ENCODE data around the gene USP9X. TPM values are rescaled to one million over a fixed set of nuclear protein-coding genes. Genes with fewer than 3 reads are reported as not detected.

The USP9X gene
- total and polyA plus RNA-seq, 9 of the 15 experiments (the other 6 are each of a cell fraction or from before 2014, with no cell fraction given): 10.9 to 47.8 (median 29.5) TPM

DNA sequence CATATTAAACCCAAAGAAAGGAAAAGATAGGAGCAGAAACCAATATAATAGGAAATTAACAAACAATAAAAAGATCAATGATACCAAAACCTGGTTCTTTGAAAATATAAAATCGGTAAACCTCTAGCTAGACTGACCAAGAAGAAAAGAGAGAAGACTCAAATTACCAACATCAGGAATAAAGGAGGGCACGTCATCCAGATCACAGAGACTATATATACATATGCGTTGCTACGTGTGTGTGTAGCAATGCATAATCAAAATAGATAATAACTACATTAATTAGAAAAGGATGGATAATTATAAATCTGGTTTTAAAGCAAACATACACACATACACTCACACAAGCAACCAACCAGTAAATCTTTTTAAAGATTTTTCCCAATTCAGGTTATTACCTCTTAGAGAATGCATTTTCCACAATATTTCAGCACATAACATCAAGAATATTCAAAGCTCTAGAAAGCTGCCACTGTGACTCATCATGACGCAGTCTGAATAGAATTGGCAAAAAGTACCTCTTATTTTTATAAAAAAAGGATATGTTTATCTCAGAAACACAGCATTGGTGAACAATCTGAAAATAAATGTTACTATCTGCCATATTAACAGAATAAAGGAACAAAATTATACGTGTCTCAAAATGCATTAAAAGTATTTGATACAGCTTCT is 41.4 kb upstream of the USP9X start:
- BruUV-seq (replicated peaks): no TSS peak
- peak overlapping the region; percentile 52; the same call in 1 of the 2 replicates for H3K4me2 ChIP-seq (ENCODE audit: insufficient read depth, low read length)
- 30% methylated on average over 6 of the region's 6 CpGs for WGBS (ENCODE audit: insufficient coverage, low coverage, missing lambda C conversion rate)

More for the DNA sequence above, 41.4 kb upstream of the USP9X start:
- Histone ChIP-seq H3K4me3 (no peak overlapping the region), H4K20me1 (replicated peaks; ENCODE audit: control insufficient read depth, insufficient read depth, low read length) (no peaks in the 10 kb centered on the region), H2AFZ (ENCODE audit: low read depth, low read length) (peak overlapping the region; percentile 91), H3K79me2 (ENCODE audit: control insufficient read depth, insufficient read depth, low read length) (no peaks in the 10 kb centered on the region), H3K27ac (ENCODE audit: extremely low read depth, low read depth, low read length) (peak overlapping the region; percentile 56; the same call in 2 of the 3 replicates), H3K9me1 (ENCODE audit: control insufficient read depth, insufficient read depth, low read length) (no peaks in the 10 kb centered on the region), H3K36me3 (ENCODE audit: control insufficient read depth, insufficient read depth, low read length) (no peaks in the 10 kb centered on the region), H3K9me3 (replicated peaks; ENCODE audit: control insufficient read depth, insufficient read depth, low read depth, low read length) (no peaks in the 10 kb centered on the region), H3K4me1 (replicated peaks in 1 of 2; ENCODE audit: control insufficient read depth in 2 of 2, insufficient read depth in 2 of 2, low read length in 2 of 2) (peaks cover 0 to 6% of the 10 kb centered on the region in 2 experiments; a peak in 3 of 5 replicates), H3K27me3 (ENCODE audit: control insufficient read depth in 2 of 2, insufficient read depth in 2 of 2, low read length in 2 of 2) (no peaks in the 10 kb centered on the region), H3K9ac (ENCODE audit: insufficient read depth in 1 of 2, low read depth in 2 of 2, low read length in 2 of 2) (peak overlapping the region in 1 of 2 experiments; percentile 38; a peak in 1 of 4 replicates)
- DNase-seq (ENCODE audit: extremely low read depth in 1 of 4, low spot score in 3 of 4) (no peak), ATAC-seq (no peak), FAIRE-seq (no peak)
- POLR2A ChIA-PET: interaction anchor here (1.1 to 1.3 kb wide), 2 partner anchors 11 to 40 kb away, joined by 3 read pairs; no protein-coding TSS in a partner anchor
- CTCF ChIA-PET (ENCODE audit: low intra/inter-chr PET ratio): no interaction called here
- TF ChIP-seq ATF1 (CRISPR knock-in tag; IDR thresholded peaks at IDR 0.05) (no peak), ATF1 (tag; IDR thresholded peaks at IDR 0.05) (0 out of 2 replicates have a peak, but pooled peaks have one; percentile 44), JUND (IDR thresholded peaks at IDR 0.05; ENCODE audit: borderline replicate concordance, low read depth, low read length) (no peak), JUND (tag; IDR thresholded peaks at IDR 0.05; ENCODE audit: borderline replicate concordance, low read depth, low read length) (peak; percentile 24; the same call in 1 of the 3 replicates), ATF3 (IDR thresholded peaks at IDR 0.05) (peak; percentile 67), ATF3 (CRISPR knock-in tag; conservative IDR thresholded peaks at IDR 0.05) (no peak), KLF10 (CRISPR knock-in tag; IDR thresholded peaks at IDR 0.05) (no peak), HCFC1 (IDR thresholded peaks at IDR 0.05; ENCODE audit: low read depth, low read length) (no peak), FOSL1 (tag; conservative IDR thresholded peaks at IDR 0.05) (peak; percentile 82), ZBTB8A (IDR thresholded peaks at IDR 0.05; ENCODE audit: partially characterized antibody) (no peak), OTX1 (CRISPR knock-in tag; IDR thresholded peaks at IDR 0.05) (no peak), MCM2 (IDR thresholded peaks at IDR 0.05; ENCODE audit: low read depth) (no peak)
- TF ChIP-seq, protein P1, sequence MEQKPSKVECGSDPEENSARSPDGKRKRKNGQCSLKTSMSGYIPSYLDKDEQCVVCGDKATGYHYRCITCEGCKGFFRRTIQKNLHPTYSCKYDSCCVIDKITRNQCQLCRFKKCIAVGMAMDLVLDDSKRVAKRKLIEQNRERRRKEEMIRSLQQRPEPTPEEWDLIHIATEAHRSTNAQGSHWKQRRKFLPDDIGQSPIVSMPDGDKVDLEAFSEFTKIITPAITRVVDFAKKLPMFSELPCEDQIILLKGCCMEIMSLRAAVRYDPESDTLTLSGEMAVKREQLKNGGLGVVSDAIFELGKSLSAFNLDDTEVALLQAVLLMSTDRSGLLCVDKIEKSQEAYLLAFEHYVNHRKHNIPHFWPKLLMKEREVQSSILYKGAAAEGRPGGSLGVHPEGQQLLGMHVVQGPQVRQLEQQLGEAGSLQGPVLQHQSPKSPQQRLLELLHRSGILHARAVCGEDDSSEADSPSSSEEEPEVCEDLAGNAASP (IDR thresholded peaks at IDR 0.05): no peak
- intact Hi-C loops (cut with micrococcal nuclease) (no loop called here), in situ Hi-C loops (cut with MboI) (no loop called here)
